Measurements from ENCODE around the gene RIN1. TPM values are rescaled to one million over a fixed set of nuclear protein-coding genes. Genes with fewer than 3 reads are reported as not detected.

Gene RIN1
- total and polyA plus RNA-seq, 2 experiments from 2014 or later = 1.9 to 9.4 TPM

- Histone ChIP-seq H3K27ac (no peak overlapping the region), H3K36me3 (no peaks in the 10 kb centered on the region)
Observed at GRCh38 chr11:66318600-66318970, 17.6 kb downstream of the RIN1 start.

GRCh38 chr11:66317723-66318599 is 18.3 kb downstream of the RIN1 start:
- Histone ChIP-seq H3K4me3 (no peak overlapping the region), H3K27me3 (no peaks in the 10 kb centered on the region), H3K36me3 (no peaks in the 10 kb centered on the region), H3K4me1 (ENCODE audit: low read depth) (peaks cover 24% of the 10 kb centered on the region), H3K27ac (peak overlapping the region; percentile 77), H3K9me3 (ENCODE audit: low read depth) (no peaks in the 10 kb centered on the region)
- no peak for TF ChIP-seq CTCF (IDR thresholded peaks at IDR 0.05; ENCODE audit: low read depth, low read length)
- peak in 1 of 2 donors; percentile 97 for DNase-seq (ENCODE audit: low read depth in 1 of 2, low spot score in 1 of 2)

More at GRCh38 chr11:66318600-66318970, 17.6 kb downstream of the RIN1 start:
- H3K4me1 ChIP-seq (ENCODE audit: low read depth) = peaks cover 24% of the 10 kb centered on the region
- H3K9me3 ChIP-seq (ENCODE audit: low read depth) = no peaks in the 10 kb centered on the region
- no peak for DNase-seq (ENCODE audit: low read depth in 1 of 2, low spot score in 1 of 2)
- no peaks in the 10 kb centered on the region for H3K27me3 ChIP-seq
- no peak overlapping the region for H3K4me3 ChIP-seq
- TF ChIP-seq CTCF (IDR thresholded peaks at IDR 0.05; ENCODE audit: low read depth, low read length) = no peak

GRCh38 chr11:66317322-66317722 is 18.9 kb downstream of the RIN1 start:
- H3K9me3 ChIP-seq (ENCODE audit: low read depth) = no peaks in the 10 kb centered on the region
- no peak overlapping the region for H3K4me3 ChIP-seq
- H3K36me3 ChIP-seq = no peaks in the 10 kb centered on the region
- peaks cover 24% of the 10 kb centered on the region for H3K4me1 ChIP-seq (ENCODE audit: low read depth)
- DNase-seq (ENCODE audit: low read depth in 1 of 2, low spot score in 1 of 2) = peak; percentile 36 to 87
- H3K27me3 ChIP-seq = no peaks in the 10 kb centered on the region
- TF ChIP-seq CTCF (IDR thresholded peaks at IDR 0.05; ENCODE audit: low read depth, low read length) = no peak
- peak overlapping the region; percentile 77 for H3K27ac ChIP-seq

- H3K4me3 ChIP-seq = no peak within 1 kb of the TSS
- H3K27me3 ChIP-seq = no peaks in the 10 kb centered on the region
- H3K4me1 ChIP-seq (ENCODE audit: low read depth) = peaks cover 24% of the 10 kb centered on the region
- no peak for TF ChIP-seq CTCF (IDR thresholded peaks at IDR 0.05; ENCODE audit: low read depth, low read length)
- H3K27ac ChIP-seq = peak within 1 kb of the TSS; percentile 77
- no peaks in the 10 kb centered on the region for H3K9me3 ChIP-seq (ENCODE audit: low read depth)
- H3K36me3 ChIP-seq = no peaks in the 10 kb centered on the region
- peak; percentile 89 to 94 for DNase-seq (ENCODE audit: low read depth in 1 of 2, low spot score in 1 of 2)
Observed at GRCh38 chr11:66316849-66317251, 19.4 kb downstream of the RIN1 start, which contains the start of gene CD248. Gene CD248, minus strand, starts transcription at chr11:66317044. Its CDS starts 17 bp downstream, at chr11:66317027.

- peaks cover 26% of the 10 kb centered on the region for H3K4me1 ChIP-seq (ENCODE audit: low read depth)
- no peaks in the 10 kb centered on the region for H3K27me3 ChIP-seq
- H3K27ac ChIP-seq = no peak overlapping the region
- H3K4me3 ChIP-seq = no peak overlapping the region
- TF ChIP-seq CTCF (IDR thresholded peaks at IDR 0.05; ENCODE audit: low read depth, low read length) = no peak
- no peaks in the 10 kb centered on the region for H3K9me3 ChIP-seq (ENCODE audit: low read depth)
- peak in 1 of 2 donors; percentile 20 for DNase-seq (ENCODE audit: low read depth in 1 of 2, low spot score in 1 of 2)
- H3K36me3 ChIP-seq = no peaks in the 10 kb centered on the region
Observed at GRCh38 chr11:66315921-66316811, 20.1 kb downstream of the RIN1 start.
